ENCODE data around the gene ADGRA3. TPM values are rescaled to one million over a fixed set of nuclear protein-coding genes. Genes with fewer than 3 reads are reported as not detected.
A peak's percentile ranks its signal among the peaks of the same experiment; 100 is the strongest.

The ADGRA3 gene
- total RNA-seq, 2 donors from 2014 or later: 32.0 to 33.8 TPM

DNA sequence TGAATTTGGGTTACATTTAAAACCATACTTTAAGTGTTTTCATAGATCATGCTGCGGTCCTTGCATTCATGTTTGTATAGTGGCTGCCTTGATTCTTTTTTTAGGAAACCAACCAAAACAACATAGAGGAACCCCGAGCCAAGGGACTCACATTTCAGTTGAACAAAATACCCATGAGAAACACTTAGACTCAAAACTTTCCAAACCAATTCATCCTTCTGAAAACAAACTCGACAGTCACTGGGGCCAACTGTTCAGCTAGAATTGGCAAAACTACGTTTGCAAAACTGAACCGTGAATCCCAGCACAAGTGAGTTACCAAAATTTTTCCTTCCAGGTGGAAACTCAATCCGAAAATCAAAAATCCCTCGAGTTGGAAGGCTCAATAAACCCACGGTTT is 1.4 kb downstream of the ADGRA3 start:
- DNase-seq (ENCODE audit: low spot score): no peak
- TF ChIP-seq, protein P1, sequence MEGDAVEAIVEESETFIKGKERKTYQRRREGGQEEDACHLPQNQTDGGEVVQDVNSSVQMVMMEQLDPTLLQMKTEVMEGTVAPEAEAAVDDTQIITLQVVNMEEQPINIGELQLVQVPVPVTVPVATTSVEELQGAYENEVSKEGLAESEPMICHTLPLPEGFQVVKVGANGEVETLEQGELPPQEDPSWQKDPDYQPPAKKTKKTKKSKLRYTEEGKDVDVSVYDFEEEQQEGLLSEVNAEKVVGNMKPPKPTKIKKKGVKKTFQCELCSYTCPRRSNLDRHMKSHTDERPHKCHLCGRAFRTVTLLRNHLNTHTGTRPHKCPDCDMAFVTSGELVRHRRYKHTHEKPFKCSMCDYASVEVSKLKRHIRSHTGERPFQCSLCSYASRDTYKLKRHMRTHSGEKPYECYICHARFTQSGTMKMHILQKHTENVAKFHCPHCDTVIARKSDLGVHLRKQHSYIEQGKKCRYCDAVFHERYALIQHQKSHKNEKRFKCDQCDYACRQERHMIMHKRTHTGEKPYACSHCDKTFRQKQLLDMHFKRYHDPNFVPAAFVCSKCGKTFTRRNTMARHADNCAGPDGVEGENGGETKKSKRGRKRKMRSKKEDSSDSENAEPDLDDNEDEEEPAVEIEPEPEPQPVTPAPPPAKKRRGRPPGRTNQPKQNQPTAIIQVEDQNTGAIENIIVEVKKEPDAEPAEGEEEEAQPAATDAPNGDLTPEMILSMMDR (IDR thresholded peaks at IDR 0.05): no peak
- TF ChIP-seq POLR2AphosphoS5 (IDR thresholded peaks at IDR 0.05): no peak
- TF ChIP-seq POLR2A (IDR thresholded peaks at IDR 0.05): no peak
- intact Hi-C loops (cut with DNase I): loop anchor here (10.0 kb wide), 1 partner anchor 100 kb away; no protein-coding TSS in a partner anchor
- Histone ChIP-seq H3K27me3 (replicated peaks; ENCODE audit: insufficient read depth) (no peaks in the 10 kb centered on the region), H3K4me3 (peak overlapping the region; percentile 47 to 54), H3K27ac (peak overlapping the region; percentile 64 to 78), H3K36me3 (no peaks in the 10 kb centered on the region), H3K9me3 (no peaks in the 10 kb centered on the region), H3K4me1 (replicated peaks) (no peaks in the 10 kb centered on the region)
- 6% methylated on average over 8 of the region's 8 CpGs for WGBS

DNA sequence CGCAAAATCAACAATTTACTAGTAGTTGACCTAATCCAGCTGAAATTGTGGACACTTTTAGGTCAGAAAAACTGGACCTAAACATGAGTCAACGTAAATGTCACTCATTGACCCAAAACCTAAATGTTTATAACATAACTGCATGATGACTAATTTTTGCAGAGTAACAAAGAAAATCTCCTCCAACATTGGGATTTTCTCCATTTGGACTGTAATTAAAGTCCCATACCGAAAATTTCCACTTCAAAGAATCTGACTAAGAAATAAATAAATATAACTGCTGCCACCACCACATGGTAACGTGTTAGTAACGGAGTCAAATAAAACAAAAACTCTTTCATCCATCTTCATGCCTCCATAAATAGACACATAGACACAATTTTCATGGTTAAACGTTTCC is 1.9 kb downstream of the ADGRA3 start:
- H3K36me3 ChIP-seq: no peaks in the 10 kb centered on the region
- peak overlapping the region; percentile 64 to 78 for H3K27ac ChIP-seq
- intact Hi-C loops (cut with DNase I): loop anchor here (10.0 kb wide), 1 partner anchor 99 kb away; no protein-coding TSS in a partner anchor
- H3K9me3 ChIP-seq: no peaks in the 10 kb centered on the region
- no peak overlapping the region for H3K4me3 ChIP-seq
- H3K27me3 ChIP-seq (replicated peaks; ENCODE audit: insufficient read depth): no peaks in the 10 kb centered on the region
- WGBS: 47% methylated on average over 6 of the region's 6 CpGs
- no peak for TF ChIP-seq POLR2AphosphoS5 (IDR thresholded peaks at IDR 0.05)
- TF ChIP-seq, protein P1 (IDR thresholded peaks at IDR 0.05): no peak
- no peak for TF ChIP-seq POLR2A (IDR thresholded peaks at IDR 0.05)
- no peaks in the 10 kb centered on the region for H3K4me1 ChIP-seq (replicated peaks)
- no peak for DNase-seq (ENCODE audit: low spot score)

GRCh38 chr4:22512306-22512705 is 3.6 kb downstream of the ADGRA3 start:
- Histone ChIP-seq H3K4me3 (no peak overlapping the region), H3K36me3 (no peaks in the 10 kb centered on the region), H3K9me3 (no peaks in the 10 kb centered on the region), H3K4me1 (replicated peaks) (no peaks in the 10 kb centered on the region), H3K27ac (no peak overlapping the region), H3K27me3 (replicated peaks; ENCODE audit: insufficient read depth) (no peaks in the 10 kb centered on the region)
- TF ChIP-seq, protein P1 (IDR thresholded peaks at IDR 0.05): no peak
- TF ChIP-seq POLR2A (IDR thresholded peaks at IDR 0.05): no peak
- TF ChIP-seq POLR2AphosphoS5 (IDR thresholded peaks at IDR 0.05): no peak
- DNase-seq (ENCODE audit: low spot score): no peak
- intact Hi-C loops (cut with DNase I): loop anchor here (10.0 kb wide), 1 partner anchor 98 kb away; no protein-coding TSS in a partner anchor
- WGBS: 83% methylated on average over 2 of the region's 2 CpGs

- Histone ChIP-seq H3K36me3 (no peaks in the 10 kb centered on the region), H3K4me3 (no peak overlapping the region), H3K27ac (no peak overlapping the region), H3K9me3 (no peaks in the 10 kb centered on the region), H3K27me3 (replicated peaks; ENCODE audit: insufficient read depth) (no peaks in the 10 kb centered on the region), H3K4me1 (replicated peaks) (no peaks in the 10 kb centered on the region)
- TF ChIP-seq, protein P1 (IDR thresholded peaks at IDR 0.05): no peak
- TF ChIP-seq POLR2AphosphoS5 (IDR thresholded peaks at IDR 0.05) (no peak), POLR2A (IDR thresholded peaks at IDR 0.05) (no peak)
- 48% methylated on average over 1 of the region's 1 CpG for WGBS
- no peak for DNase-seq (ENCODE audit: low spot score)
- intact Hi-C loops (cut with DNase I): loop anchor here (10.0 kb wide), 1 partner anchor 96 kb away; no protein-coding TSS in a partner anchor
These were observed 5.1 kb downstream of the ADGRA3 start for GRCh38 chr4:22510750-22511149.

DNA sequence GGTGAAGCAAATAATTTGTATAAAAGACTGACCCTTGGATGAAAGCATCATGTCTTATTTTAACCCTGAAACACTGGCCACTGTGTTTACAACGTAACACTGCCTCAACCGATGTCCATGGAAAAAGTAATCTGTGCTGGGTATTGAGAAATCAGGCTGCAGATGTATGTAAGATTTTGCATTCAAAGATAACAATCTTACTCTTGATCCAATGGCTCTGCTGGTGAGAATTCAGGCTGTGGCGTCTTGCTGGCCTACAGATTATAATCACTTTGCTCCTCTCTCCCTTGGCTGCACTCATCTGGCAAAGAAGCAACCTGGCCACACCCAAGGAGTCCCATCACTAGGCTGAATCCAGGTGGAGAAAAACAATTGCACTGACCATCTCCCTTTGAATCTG is 7.5 kb downstream of the ADGRA3 start:
- H3K9me3 ChIP-seq: no peaks in the 10 kb centered on the region
- H3K27me3 ChIP-seq (replicated peaks; ENCODE audit: insufficient read depth): no peaks in the 10 kb centered on the region
- no peak overlapping the region for H3K4me3 ChIP-seq
- 49% methylated on average over 3 of the region's 3 CpGs for WGBS
- intact Hi-C loops (cut with DNase I): no loop called here
- no peaks in the 10 kb centered on the region for H3K4me1 ChIP-seq (replicated peaks)
- no peak for TF ChIP-seq POLR2A (IDR thresholded peaks at IDR 0.05)
- TF ChIP-seq POLR2AphosphoS5 (IDR thresholded peaks at IDR 0.05): no peak
- TF ChIP-seq, protein P1 (IDR thresholded peaks at IDR 0.05): no peak
- H3K27ac ChIP-seq: no peak overlapping the region
- H3K36me3 ChIP-seq: no peaks in the 10 kb centered on the region
- DNase-seq (ENCODE audit: low spot score): no peak
